ENCODE results near the gene SLC27A6.

GRCh38 chr5:128949847-128950546, 15.3 kb upstream of the SLC27A6 start:
- TF ChIP-seq CTCF (IDR thresholded peaks at IDR 0.05) (no peak), POLR2A (IDR thresholded peaks at IDR 0.05) (no peak)
